Panc1 (cell line): ENCODE results near the gene CRISP1.

Source experiments
- POLR2AphosphoS5 ChIP-seq: IDR thresholded peaks from 2 replicates; pipeline ENCODE4 v1.6.1; 2012; ENCODE audit warnings: mild to moderate bottlenecking, low read depth, low read length, moderate library complexity
- SIN3A ChIP-seq: IDR thresholded peaks from 2 replicates; pipeline ENCODE4 v1.6.1; 2012; ENCODE audit warnings: low read depth, mild to moderate bottlenecking, low read length, moderate library complexity, borderline replicate concordance; ENCODE audit not compliant: insufficient read depth
- TF ChIP-seq, protein P1 (sequence below): fragments of 450-650 bp; IDR thresholded peaks from 2 replicates; pipeline ENCODE4 v1.5.1; 2017; ENCODE audit warnings: mild to moderate bottlenecking
- TF ChIP-seq, protein P2 (sequence below), 2 experiments: IDR thresholded peaks; 2 replicates each; pipeline ENCODE4 v1.6.1; 2011 to 2012; ENCODE audit warnings: low read depth in 2 of 2, control low read depth in 1 of 2, low read length in 1 of 2, mild to moderate bottlenecking in 1 of 2, moderate library complexity in 1 of 2; ENCODE audit not compliant: insufficient read depth in 1 of 2

DNA sequence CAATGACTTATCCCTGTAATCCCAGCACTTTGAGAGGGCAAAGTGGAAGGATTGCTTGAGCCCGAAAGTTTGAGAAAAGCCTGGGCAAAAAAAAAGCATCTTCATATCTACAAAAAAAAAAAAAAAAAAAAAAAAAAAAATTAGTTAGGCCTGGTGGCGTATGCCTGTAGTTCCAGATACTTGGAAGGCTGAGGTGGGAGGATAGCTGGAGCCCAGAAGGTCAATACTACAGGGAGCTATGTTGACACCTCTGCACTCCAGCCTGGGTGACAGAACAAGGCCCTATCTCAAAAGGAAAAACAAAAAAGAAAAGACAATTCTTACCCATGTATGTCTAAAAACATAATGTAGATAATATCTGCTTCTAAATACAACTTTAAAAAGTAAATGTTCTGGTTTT, 27.2 kb downstream of the CRISP1 start:
- TF ChIP-seq, protein P1, sequence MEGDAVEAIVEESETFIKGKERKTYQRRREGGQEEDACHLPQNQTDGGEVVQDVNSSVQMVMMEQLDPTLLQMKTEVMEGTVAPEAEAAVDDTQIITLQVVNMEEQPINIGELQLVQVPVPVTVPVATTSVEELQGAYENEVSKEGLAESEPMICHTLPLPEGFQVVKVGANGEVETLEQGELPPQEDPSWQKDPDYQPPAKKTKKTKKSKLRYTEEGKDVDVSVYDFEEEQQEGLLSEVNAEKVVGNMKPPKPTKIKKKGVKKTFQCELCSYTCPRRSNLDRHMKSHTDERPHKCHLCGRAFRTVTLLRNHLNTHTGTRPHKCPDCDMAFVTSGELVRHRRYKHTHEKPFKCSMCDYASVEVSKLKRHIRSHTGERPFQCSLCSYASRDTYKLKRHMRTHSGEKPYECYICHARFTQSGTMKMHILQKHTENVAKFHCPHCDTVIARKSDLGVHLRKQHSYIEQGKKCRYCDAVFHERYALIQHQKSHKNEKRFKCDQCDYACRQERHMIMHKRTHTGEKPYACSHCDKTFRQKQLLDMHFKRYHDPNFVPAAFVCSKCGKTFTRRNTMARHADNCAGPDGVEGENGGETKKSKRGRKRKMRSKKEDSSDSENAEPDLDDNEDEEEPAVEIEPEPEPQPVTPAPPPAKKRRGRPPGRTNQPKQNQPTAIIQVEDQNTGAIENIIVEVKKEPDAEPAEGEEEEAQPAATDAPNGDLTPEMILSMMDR = no peak
- TF ChIP-seq POLR2AphosphoS5 = no peak
- TF ChIP-seq, protein P2, sequence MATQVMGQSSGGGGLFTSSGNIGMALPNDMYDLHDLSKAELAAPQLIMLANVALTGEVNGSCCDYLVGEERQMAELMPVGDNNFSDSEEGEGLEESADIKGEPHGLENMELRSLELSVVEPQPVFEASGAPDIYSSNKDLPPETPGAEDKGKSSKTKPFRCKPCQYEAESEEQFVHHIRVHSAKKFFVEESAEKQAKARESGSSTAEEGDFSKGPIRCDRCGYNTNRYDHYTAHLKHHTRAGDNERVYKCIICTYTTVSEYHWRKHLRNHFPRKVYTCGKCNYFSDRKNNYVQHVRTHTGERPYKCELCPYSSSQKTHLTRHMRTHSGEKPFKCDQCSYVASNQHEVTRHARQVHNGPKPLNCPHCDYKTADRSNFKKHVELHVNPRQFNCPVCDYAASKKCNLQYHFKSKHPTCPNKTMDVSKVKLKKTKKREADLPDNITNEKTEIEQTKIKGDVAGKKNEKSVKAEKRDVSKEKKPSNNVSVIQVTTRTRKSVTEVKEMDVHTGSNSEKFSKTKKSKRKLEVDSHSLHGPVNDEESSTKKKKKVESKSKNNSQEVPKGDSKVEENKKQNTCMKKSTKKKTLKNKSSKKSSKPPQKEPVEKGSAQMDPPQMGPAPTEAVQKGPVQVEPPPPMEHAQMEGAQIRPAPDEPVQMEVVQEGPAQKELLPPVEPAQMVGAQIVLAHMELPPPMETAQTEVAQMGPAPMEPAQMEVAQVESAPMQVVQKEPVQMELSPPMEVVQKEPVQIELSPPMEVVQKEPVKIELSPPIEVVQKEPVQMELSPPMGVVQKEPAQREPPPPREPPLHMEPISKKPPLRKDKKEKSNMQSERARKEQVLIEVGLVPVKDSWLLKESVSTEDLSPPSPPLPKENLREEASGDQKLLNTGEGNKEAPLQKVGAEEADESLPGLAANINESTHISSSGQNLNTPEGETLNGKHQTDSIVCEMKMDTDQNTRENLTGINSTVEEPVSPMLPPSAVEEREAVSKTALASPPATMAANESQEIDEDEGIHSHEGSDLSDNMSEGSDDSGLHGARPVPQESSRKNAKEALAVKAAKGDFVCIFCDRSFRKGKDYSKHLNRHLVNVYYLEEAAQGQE (IDR thresholded peaks at IDR 0.05; ENCODE audit: insufficient read depth in 1 of 2, low read depth in 2 of 2, low read length in 1 of 2) = no peak
- no peak for TF ChIP-seq SIN3A
